H1 (cell line): ENCODE measurements around the gene COPA. TPM values are rescaled to one million over a fixed set of nuclear protein-coding genes. Genes with fewer than 3 reads are reported as not detected.

ENCODE experiments used
- CTCF ChIA-PET: fragments of 300-600 bp; sonication (Branson Sonifier 250); formaldehyde crosslinking; loops from one replicate; lab custom pipeline; 2021; ENCODE audit not compliant: partially characterized antibody; lab: Charles Lee
- POLR2A ChIA-PET: fragments of 300-600 bp; sonication (Branson Sonifier 250); formaldehyde crosslinking; loops from one replicate; lab custom pipeline; 2021; ENCODE audit warnings: inconsistent platforms; ENCODE audit not compliant: partially characterized antibody; lab: Charles Lee
- DNase-seq, 2 experiments: peaks; one replicate each; pipeline versions ENCODE4 v3.0.0 to v3.0.0-alpha.2; 2010 to 2022; ENCODE audit warnings: low spot score in 2 of 2, low read depth in 1 of 2, mixed read lengths in 1 of 2
- FAIRE-seq: peaks from 2 replicates; lab custom pipeline; 2011; peaks lifted over from hg19 to GRCh38; lab: Jason Lieb, UNC
- H2AFZ ChIP-seq: 2 replicates; pipeline ENCODE4 v1.8.1; 2012; ENCODE audit warnings: low read length, inconsistent platforms
- H2AK5ac ChIP-seq: 2 replicates; pipeline ENCODE4 v1.6.1; 2013; ENCODE audit warnings: low read depth, low read length
- H2BK120ac ChIP-seq: replicated peaks from 2 replicates; pipeline ENCODE3; 2013; ENCODE audit warnings: low read depth, low read length, inconsistent platforms
- H2BK12ac ChIP-seq: 2 replicates; pipeline ENCODE4 v1.6.1; 2013; ENCODE audit warnings: low read depth, low read length
- H2BK15ac ChIP-seq: 2 replicates; pipeline ENCODE4 v1.6.1; 2013; ENCODE audit warnings: low read length
- H2BK20ac ChIP-seq: 2 replicates; pipeline ENCODE4 v1.6.1; 2013; ENCODE audit warnings: low read length
- H2BK5ac ChIP-seq: 2 replicates; pipeline ENCODE4 v1.6.1; 2013; ENCODE audit warnings: low read depth, low read length
- H3K14ac ChIP-seq: 2 replicates; pipeline ENCODE4 v1.6.1; 2013; ENCODE audit warnings: inconsistent platforms; ENCODE audit not compliant: insufficient read length
- H3K18ac ChIP-seq: 2 replicates; pipeline ENCODE4 v1.6.1; 2013; ENCODE audit warnings: low read length; ENCODE audit errors: extremely low read depth
- H3K23ac ChIP-seq: 2 replicates; pipeline ENCODE4 v1.6.1; 2013; ENCODE audit warnings: inconsistent platforms; ENCODE audit not compliant: insufficient read length
- H3K23me2 ChIP-seq: 2 replicates; pipeline ENCODE4 v1.6.1; 2013; ENCODE audit warnings: low read depth, low read length
- H3K27ac ChIP-seq: 2 replicates; pipeline ENCODE4 v1.6.1; 2011; ENCODE audit warnings: low read depth, low read length, inconsistent platforms
- H3K27me3 ChIP-seq, 4 experiments: replicated peaks in 1 of 4; 1 replicate in 1 of 4; 2 replicates in 3 of 4; pipeline versions ENCODE4 v1.6.1 to v1.8.1; 2011 to 2013; ENCODE audit warnings: low read length in 3 of 4, mild to moderate bottlenecking in 3 of 4, inconsistent platforms in 2 of 4, mixed read lengths in 2 of 4, moderate library complexity in 1 of 4; ENCODE audit not compliant: control insufficient read depth in 3 of 4, insufficient read depth in 3 of 4; ENCODE audit errors: extremely low read depth in 1 of 4
- H3K36me3 ChIP-seq, 4 experiments: 2 replicates each; pipeline versions ENCODE4 v1.6.1 to v1.8.1; 2011 to 2013; ENCODE audit warnings: mild to moderate bottlenecking in 4 of 4, low read length in 3 of 4, moderate library complexity in 2 of 4, control low read depth in 1 of 4, inconsistent platforms in 1 of 4; ENCODE audit not compliant: insufficient read depth in 4 of 4, control insufficient read depth in 2 of 4
- H3K4ac ChIP-seq: replicated peaks from 2 replicates; pipeline ENCODE3; 2013; ENCODE audit warnings: low read length, low read depth, mixed read lengths, inconsistent platforms; ENCODE audit not compliant: insufficient read length
- H3K4me1 ChIP-seq, 4 experiments: replicated peaks in 1 of 4; 1 replicate in 1 of 4; 2 replicates in 3 of 4; pipeline versions ENCODE4 v1.6.1 to v1.8.1; 2011 to 2013; ENCODE audit warnings: low read length in 3 of 4, inconsistent platforms in 2 of 4, mixed read lengths in 1 of 4; ENCODE audit not compliant: insufficient read depth in 4 of 4, control insufficient read depth in 3 of 4
- H3K4me2 ChIP-seq, 2 experiments: 2 replicates each; pipeline versions ENCODE4 v1.6.1 to v1.8.1; 2011 to 2013; ENCODE audit warnings: low read depth in 2 of 2, low read length in 2 of 2, control low read depth in 1 of 2, inconsistent platforms in 1 of 2, mild to moderate bottlenecking in 1 of 2; ENCODE audit not compliant: insufficient read depth in 1 of 2
- H3K4me3 ChIP-seq, 4 experiments: fragments of 200-600, 300-600 bp in 1 of 4; sonication (generic), shearing (Covaris generic), sonication (Bioruptor Twin) in 1 of 4; 2 replicates each; pipeline versions ENCODE4 v1.5.1 to v1.8.1; 2011 to 2016; ENCODE audit warnings: low read length in 4 of 4, low read depth in 3 of 4, control low read depth in 2 of 4, inconsistent platforms in 2 of 4, mild to moderate bottlenecking in 2 of 4, mixed read lengths in 1 of 4, moderate library complexity in 1 of 4; ENCODE audit not compliant: insufficient read depth in 2 of 4; ENCODE audit errors: extremely low read depth in 1 of 4
- H3K56ac ChIP-seq: replicated peaks from 2 replicates; pipeline ENCODE3; 2013; ENCODE audit warnings: low read depth, mild to moderate bottlenecking, mixed read lengths, low read length, inconsistent platforms; ENCODE audit not compliant: insufficient read length
- H3K79me1 ChIP-seq: 2 replicates; pipeline ENCODE4 v1.6.1; 2013; ENCODE audit warnings: low read depth, low read length, control low read depth
- H3K79me2 ChIP-seq, 2 experiments: 2 replicates each; pipeline versions ENCODE4 v1.6.1 to v1.8.1; 2012 to 2013; ENCODE audit warnings: low read length in 2 of 2, mild to moderate bottlenecking in 2 of 2, inconsistent platforms in 1 of 2; ENCODE audit not compliant: insufficient read depth in 2 of 2, control insufficient read depth in 1 of 2
- H3K9ac ChIP-seq, 4 experiments: replicated peaks in 1 of 4; 1 replicate in 1 of 4; 2 replicates in 3 of 4; pipeline versions ENCODE4 v1.6.1 to v1.8.1; 2011 to 2013; ENCODE audit warnings: low read depth in 3 of 4, low read length in 3 of 4, control low read depth in 2 of 4, mild to moderate bottlenecking in 2 of 4, moderate library complexity in 2 of 4, inconsistent platforms in 1 of 4; ENCODE audit errors: extremely low read depth in 1 of 4
- H3K9me3 ChIP-seq, 2 experiments: 2 replicates each; pipeline versions ENCODE4 v1.6.1 to v1.8.1; 2012 to 2013; ENCODE audit warnings: mild to moderate bottlenecking in 2 of 2, moderate library complexity in 2 of 2, control low read depth in 1 of 2, inconsistent platforms in 1 of 2, low read depth in 1 of 2, low read length in 1 of 2, mixed read lengths in 1 of 2; ENCODE audit not compliant: insufficient read depth in 2 of 2
- H4K20me1 ChIP-seq, 2 experiments: replicated peaks in 1 of 2; 2 replicates each; pipeline versions ENCODE3 to v1.8.1; 2011 to 2013; ENCODE audit warnings: inconsistent platforms in 2 of 2, low read length in 2 of 2, mild to moderate bottlenecking in 1 of 2; ENCODE audit not compliant: insufficient read depth in 2 of 2, control insufficient read depth in 1 of 2
- H4K5ac ChIP-seq: 2 replicates; pipeline ENCODE4 v1.6.1; 2013; ENCODE audit warnings: low read length, low read depth, mixed read lengths, inconsistent platforms; ENCODE audit not compliant: insufficient read length
- H4K8ac ChIP-seq: 2 replicates; pipeline ENCODE4 v1.8.0; 2013; ENCODE audit warnings: mild to moderate bottlenecking, moderate library complexity, low read length, inconsistent platforms; ENCODE audit not compliant: insufficient read depth; ENCODE audit errors: extremely low read depth
- H4K91ac ChIP-seq: replicated peaks from 2 replicates; pipeline ENCODE3; 2013; ENCODE audit warnings: low read length, mixed read lengths, inconsistent platforms; ENCODE audit not compliant: insufficient read length
- KDM1A ChIP-seq: fragments of 200-600, 300-600 bp; sonication (generic); IDR thresholded peaks from 2 replicates; pipeline ENCODE4 v1.7.1; 2016; ENCODE audit warnings: mild to moderate bottlenecking, low read length, borderline replicate concordance
- RFX5 ChIP-seq: IDR thresholded peaks from 2 replicates; pipeline ENCODE4 v1.6.1; 2011; ENCODE audit warnings: low read depth, low read length, improper control_type of control experiment, borderline replicate concordance
- WGBS, 2 experiments: shearing (Covaris generic) in 1 of 2; methylation state at CpG; one replicate each; pipeline versions ENCODE4 v1.1.6 to v1.1.7; 2013 to 2015; ENCODE audit warnings: low lambda C conversion rate in 2 of 2, mixed read lengths in 2 of 2, inconsistent platforms in 1 of 2, low coverage in 1 of 2, missing lambda C conversion rate in 1 of 2; ENCODE audit not compliant: insufficient replicate concordance in 2 of 2, insufficient coverage in 1 of 2, insufficient read length in 1 of 2; ENCODE audit errors: extremely low coverage in 1 of 2, missing lambda C conversion rate in 1 of 2; 5-methylcytosine and 5-hydroxymethylcytosine counted together
- polyA plus RNA-seq, 7 experiments: library from polyadenylated mRNA; depleted of rRNA in 3 of 7; stranded (reverse) in 5 of 7; unstranded in 2 of 7; fragments of >200 nt in 5 of 7; fragments of 200-250 nt in 2 of 7; gene quantifications; 1 replicate in 5 of 7; 2 replicates in 1 of 7; 4 replicates in 1 of 7; pipeline versions ENCODE4 v1.2.1 to v1.2.3, GENCODE V29; 2011 to 2013; ENCODE audit warnings: missing spikeins in 2 of 7, mixed read lengths in 2 of 7
- total RNA-seq: library from RNA; stranded (reverse); fragmentation: NEBNext Ultra II Directional; extraction: Animal tissue kit (Norgen Biotek cat#: 25700); gene quantifications from 2 replicates; pipeline ENCODE4 v1.2.1, GENCODE V29; 2021

COPA gene
- total and polyA plus RNA-seq, 2 of the 8 experiments (the other 6 are each of a cell fraction or from before 2014, with no cell fraction given), result 78.2 to 115 TPM

DNA sequence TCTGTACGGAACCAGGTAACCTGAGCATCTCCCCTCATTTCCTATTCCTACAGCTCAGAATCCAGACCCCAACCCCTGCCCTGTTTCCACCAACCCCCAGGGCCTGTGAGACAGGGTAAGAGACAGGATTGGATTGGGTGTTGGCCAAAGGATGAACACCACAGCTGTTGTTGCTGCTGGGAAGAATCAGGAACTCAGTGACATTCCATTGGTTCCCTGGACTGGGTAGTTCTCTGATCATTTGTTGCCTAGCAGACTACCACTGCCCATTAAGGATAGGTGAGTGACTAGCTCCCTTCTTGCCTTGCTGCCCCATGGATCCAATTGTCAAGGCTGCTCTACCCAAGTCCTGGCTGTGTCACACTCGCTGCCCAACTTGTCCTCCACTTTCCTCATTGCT is 10.2 kb upstream of the COPA start:
- H3K27ac ChIP-seq, result no peak overlapping the region
- H3K23me2 ChIP-seq, result no peaks in the 10 kb centered on the region
- H3K27me3 ChIP-seq, result no peaks in the 10 kb centered on the region
- no peak overlapping the region for H3K56ac ChIP-seq
- no peak overlapping the region for H3K4me3 ChIP-seq
- no peaks in the 10 kb centered on the region for H3K79me1 ChIP-seq
- H4K8ac ChIP-seq, result no peak overlapping the region
- H2BK20ac ChIP-seq, result no peak overlapping the region
- H2BK12ac ChIP-seq, result no peak overlapping the region
- CTCF ChIA-PET, result interaction anchor here (0.5 to 26.0 kb wide), 20 partner anchors 7 to 259 kb away, joined by 3 to 683 read pairs (median 10); partner anchors contain the start of gene NHLH1
- WGBS, 2 experiments, result 92% methylated on average over 2 of the region's 2 CpGs; no CpG with 5 or more reads in 1 of the 2 experiments
- H2AK5ac ChIP-seq, result no peak overlapping the region
- H2BK15ac ChIP-seq, result no peak overlapping the region
- peaks cover 34 to 87% (median 67%) of the 10 kb centered on the region in 4 experiments for H3K36me3 ChIP-seq
- POLR2A ChIA-PET, result interaction anchor here (1.0 to 17.2 kb wide), 6 partner anchors 9 to 78 kb away, joined by 3 to 244 read pairs (median 8); partner anchors contain the start of genes COPA, NCSTN and NHLH1
- H3K18ac ChIP-seq, result no peak overlapping the region
- H2BK120ac ChIP-seq, result no peak overlapping the region
- no peak overlapping the region for H3K4ac ChIP-seq
- no peak overlapping the region for H3K14ac ChIP-seq
- no peak overlapping the region for H4K5ac ChIP-seq
- H4K20me1 ChIP-seq, result peaks cover 0 to 5% of the 10 kb centered on the region in 2 experiments
- H2BK5ac ChIP-seq, result no peak overlapping the region
- TF ChIP-seq KDM1A, result no peak
- TF ChIP-seq RFX5, result peak; percentile 81
- FAIRE-seq (no peak), DNase-seq (no peak)
- no peak overlapping the region for H2AFZ ChIP-seq
- no peak overlapping the region for H4K91ac ChIP-seq
- H3K23ac ChIP-seq, result no peak overlapping the region
- no peak overlapping the region for H3K9ac ChIP-seq
- no peak overlapping the region for H3K4me2 ChIP-seq
- H3K4me1 ChIP-seq, result no peaks in the 10 kb centered on the region
- H3K9me3 ChIP-seq, result no peaks in the 10 kb centered on the region
- H3K79me2 ChIP-seq, result no peaks in the 10 kb centered on the region
